ENCODE measurements around the gene MAD1L1. TPM values are rescaled to one million over a fixed set of nuclear protein-coding genes. Genes with fewer than 3 reads are reported as not detected.

The MAD1L1 gene
- total RNA-seq, 2 donors from 2014 or later: 46.7 to 66.0 TPM

- Mint-ChIP-seq H3K4me1 (no peaks in the 10 kb centered on the region), H3K9me3 (no peaks in the 10 kb centered on the region), H3K4me3 (no peak overlapping the region), H3K27ac (no peak overlapping the region), H3K27me3 (no peaks in the 10 kb centered on the region), H3K36me3 (ENCODE audit: low read depth) (no peaks in the 10 kb centered on the region)
- ATAC-seq (replicated peaks): no peak
Measured at GRCh38 chr7:2152646-2153045, 80.1 kb downstream of the MAD1L1 start.

- H3K36me3 Mint-ChIP-seq (ENCODE audit: low read depth): no peaks in the 10 kb centered on the region
- H3K27ac Mint-ChIP-seq: no peak overlapping the region
- no peaks in the 10 kb centered on the region for H3K4me1 Mint-ChIP-seq
- no peak for ATAC-seq (replicated peaks)
- no peak overlapping the region for H3K4me3 Mint-ChIP-seq
- H3K27me3 Mint-ChIP-seq: no peaks in the 10 kb centered on the region
- H3K9me3 Mint-ChIP-seq: no peaks in the 10 kb centered on the region
Measured at GRCh38 chr7:2151801-2152612, 80.7 kb downstream of the MAD1L1 start.

DNA sequence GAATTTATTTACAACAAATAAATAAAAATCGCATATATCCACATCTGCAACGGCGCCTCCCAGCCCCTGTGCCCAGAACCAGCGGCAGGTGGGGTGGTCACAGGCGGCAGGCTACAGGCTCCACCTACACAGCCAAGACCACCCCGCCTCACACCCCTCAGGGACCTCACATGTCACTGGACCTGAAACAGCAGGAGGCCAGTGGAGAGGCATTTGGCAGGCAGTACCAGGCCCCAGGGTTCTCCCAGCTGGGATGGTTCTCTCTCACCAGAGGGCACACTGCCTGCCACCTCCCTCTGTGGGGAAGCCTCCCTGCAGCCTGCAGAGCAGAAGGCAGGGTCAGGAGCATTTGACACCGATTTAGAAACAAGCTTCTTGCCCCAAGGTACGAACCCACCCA, 81.5 kb downstream of the MAD1L1 start:
- Mint-ChIP-seq H3K9me3 (no peaks in the 10 kb centered on the region), H3K4me1 (no peaks in the 10 kb centered on the region), H3K4me3 (no peak overlapping the region), H3K36me3 (ENCODE audit: low read depth) (no peaks in the 10 kb centered on the region), H3K27ac (no peak overlapping the region), H3K27me3 (no peaks in the 10 kb centered on the region)
- no peak for ATAC-seq (replicated peaks)

GRCh38 chr7:2150445-2150815, 82.3 kb downstream of the MAD1L1 start:
- H3K4me1 Mint-ChIP-seq: no peaks in the 10 kb centered on the region
- no peak for ATAC-seq (replicated peaks)
- no peaks in the 10 kb centered on the region for H3K36me3 Mint-ChIP-seq (ENCODE audit: low read depth)
- H3K27me3 Mint-ChIP-seq: no peaks in the 10 kb centered on the region
- H3K27ac Mint-ChIP-seq: no peak overlapping the region
- H3K9me3 Mint-ChIP-seq: no peaks in the 10 kb centered on the region
- H3K4me3 Mint-ChIP-seq: no peak overlapping the region

DNA sequence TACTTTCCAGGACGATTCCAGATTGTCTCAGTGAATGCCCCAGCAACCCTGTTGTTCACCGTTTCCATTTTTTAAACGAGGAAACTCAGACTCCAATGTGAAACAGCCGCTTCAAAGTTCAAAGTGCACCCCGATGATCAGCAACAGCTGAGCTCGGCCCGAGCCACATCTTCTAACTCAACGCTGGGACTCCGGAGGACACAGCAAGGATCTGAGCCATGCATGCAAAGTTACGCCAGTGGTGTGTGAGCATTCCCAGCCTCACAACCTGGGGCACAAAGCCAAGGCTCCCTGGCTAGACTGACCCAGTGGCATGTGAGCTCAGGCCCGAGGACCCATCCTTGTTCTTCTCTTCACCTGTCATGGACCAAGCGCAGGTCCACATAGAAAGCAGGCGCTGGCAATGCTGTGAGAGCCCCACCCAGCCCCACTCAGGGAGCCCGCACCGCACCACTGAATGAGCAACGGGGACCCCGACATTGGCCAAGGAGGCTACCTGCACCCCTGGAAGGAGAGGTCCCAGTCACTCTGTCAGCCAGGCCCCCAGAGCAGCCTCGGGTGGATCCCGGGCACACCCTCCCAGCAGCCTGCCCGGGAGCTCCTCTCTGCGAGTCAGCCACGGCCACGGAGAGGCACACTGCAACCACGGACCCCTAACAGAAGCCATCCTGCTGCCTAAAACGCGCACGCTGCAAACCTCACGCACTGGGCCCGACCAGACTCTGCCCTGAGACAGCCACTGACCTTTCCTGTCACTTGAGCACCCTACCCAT, 82.9 kb downstream of the MAD1L1 start:
- H3K27me3 Mint-ChIP-seq: no peaks in the 10 kb centered on the region
- no peaks in the 10 kb centered on the region for H3K4me1 Mint-ChIP-seq
- no peaks in the 10 kb centered on the region for H3K36me3 Mint-ChIP-seq (ENCODE audit: low read depth)
- no peak for ATAC-seq (replicated peaks)
- H3K4me3 Mint-ChIP-seq: no peak overlapping the region
- no peaks in the 10 kb centered on the region for H3K9me3 Mint-ChIP-seq
- H3K27ac Mint-ChIP-seq: no peak overlapping the region

DNA sequence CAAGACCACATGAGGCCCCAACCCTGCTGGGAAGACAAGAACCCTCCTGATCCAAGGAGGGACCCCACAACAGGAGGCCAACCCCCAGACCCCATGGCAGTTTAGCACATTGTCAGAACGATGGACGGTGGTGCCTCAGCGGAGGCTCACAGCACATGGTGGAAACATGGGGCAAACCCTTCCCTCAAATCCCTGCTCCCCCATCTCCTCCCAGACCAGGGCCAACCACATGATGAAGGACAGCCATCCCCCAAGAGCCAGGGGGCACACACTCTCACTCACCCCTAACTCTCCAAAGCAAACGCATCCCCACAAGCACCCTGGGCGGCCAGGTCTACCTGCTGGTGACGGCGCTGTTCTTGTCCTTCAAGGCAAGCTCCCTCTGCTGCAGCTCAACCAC, 83.9 kb downstream of the MAD1L1 start:
- Mint-ChIP-seq H3K9me3 (no peaks in the 10 kb centered on the region), H3K4me1 (no peaks in the 10 kb centered on the region), H3K4me3 (no peak overlapping the region), H3K27ac (no peak overlapping the region), H3K36me3 (ENCODE audit: low read depth) (no peaks in the 10 kb centered on the region), H3K27me3 (no peaks in the 10 kb centered on the region)
- no peak for ATAC-seq (replicated peaks)

DNA sequence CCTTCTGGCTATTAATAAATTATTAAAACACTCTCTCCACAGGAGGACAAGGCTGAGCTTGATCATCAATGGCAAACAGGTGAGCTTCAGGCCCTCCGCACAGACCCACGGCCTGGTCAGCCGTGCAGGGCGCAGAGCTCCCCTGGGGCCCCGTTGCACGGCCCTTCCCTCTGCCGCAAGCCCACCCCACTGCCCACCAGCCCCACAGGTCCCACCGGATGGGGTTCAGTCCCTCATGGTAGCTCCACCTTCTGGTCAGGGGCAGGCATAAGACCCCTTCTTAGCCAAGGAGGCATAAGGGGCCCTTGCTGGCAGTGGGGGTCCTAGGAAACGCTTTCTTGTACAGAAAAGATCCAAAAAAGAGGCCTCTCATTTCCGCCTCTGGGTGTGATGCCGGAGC, 84.6 kb downstream of the MAD1L1 start:
- no peak for ATAC-seq (replicated peaks)
- Mint-ChIP-seq H3K36me3 (ENCODE audit: low read depth) (peaks cover 4% of the 10 kb centered on the region), H3K9me3 (no peaks in the 10 kb centered on the region)

GRCh38 chr7:2146676-2147472, 85.9 kb downstream of the MAD1L1 start:
- ATAC-seq (replicated peaks): no peak
- no peaks in the 10 kb centered on the region for H3K4me1 Mint-ChIP-seq
- no peaks in the 10 kb centered on the region for H3K27me3 Mint-ChIP-seq
- H3K4me3 Mint-ChIP-seq: no peak overlapping the region
- H3K36me3 Mint-ChIP-seq (ENCODE audit: low read depth): peaks cover 6% of the 10 kb centered on the region
- H3K9me3 Mint-ChIP-seq: no peaks in the 10 kb centered on the region
- H3K27ac Mint-ChIP-seq: no peak overlapping the region

More for the DNA sequence above, 84.6 kb downstream of the MAD1L1 start:
- Mint-ChIP-seq H3K4me1 (no peaks in the 10 kb centered on the region), H3K27me3 (no peaks in the 10 kb centered on the region), H3K27ac (no peak overlapping the region), H3K4me3 (no peak overlapping the region)

DNA sequence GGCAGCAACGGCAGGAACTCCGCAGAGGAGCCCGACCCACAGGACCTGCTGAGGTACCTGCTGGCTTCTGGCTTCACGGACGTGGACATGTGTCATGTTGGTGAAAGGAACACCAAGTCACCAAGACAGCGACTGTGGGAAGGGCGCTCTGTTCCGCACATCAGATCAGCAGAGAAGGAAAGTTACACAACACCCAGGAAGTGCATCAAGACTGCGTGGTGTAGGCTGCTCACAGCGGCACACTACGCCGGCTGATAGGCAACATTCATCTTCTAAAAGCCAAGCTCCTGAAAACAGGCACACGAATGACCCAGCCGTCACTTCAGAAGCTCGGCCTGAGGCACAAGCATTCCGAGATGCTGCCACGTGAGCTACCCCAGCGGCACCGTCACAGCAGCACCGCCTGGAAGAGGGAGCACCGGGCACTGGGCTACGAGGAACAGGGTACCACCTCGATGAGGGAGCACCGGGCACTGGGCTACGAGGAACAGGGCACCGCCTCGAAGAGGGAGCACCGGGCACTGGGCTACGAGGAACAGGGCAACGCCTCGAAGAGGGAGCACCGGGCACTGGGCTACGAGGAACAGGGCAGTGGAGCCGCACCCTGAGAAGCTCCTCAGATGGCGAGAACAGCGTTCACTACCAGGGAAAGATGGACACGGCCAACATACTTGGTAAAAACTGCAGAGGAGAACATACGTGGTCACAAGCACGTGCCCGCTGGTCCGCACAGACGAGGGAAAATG, 86.7 kb downstream of the MAD1L1 start:
- Mint-ChIP-seq H3K9me3 (no peaks in the 10 kb centered on the region), H3K27ac (peak overlapping the region; percentile 29), H3K36me3 (ENCODE audit: low read depth) (peaks cover 6% of the 10 kb centered on the region), H3K27me3 (no peaks in the 10 kb centered on the region), H3K4me3 (no peak overlapping the region), H3K4me1 (no peaks in the 10 kb centered on the region)
- ATAC-seq (replicated peaks): no peak

DNA sequence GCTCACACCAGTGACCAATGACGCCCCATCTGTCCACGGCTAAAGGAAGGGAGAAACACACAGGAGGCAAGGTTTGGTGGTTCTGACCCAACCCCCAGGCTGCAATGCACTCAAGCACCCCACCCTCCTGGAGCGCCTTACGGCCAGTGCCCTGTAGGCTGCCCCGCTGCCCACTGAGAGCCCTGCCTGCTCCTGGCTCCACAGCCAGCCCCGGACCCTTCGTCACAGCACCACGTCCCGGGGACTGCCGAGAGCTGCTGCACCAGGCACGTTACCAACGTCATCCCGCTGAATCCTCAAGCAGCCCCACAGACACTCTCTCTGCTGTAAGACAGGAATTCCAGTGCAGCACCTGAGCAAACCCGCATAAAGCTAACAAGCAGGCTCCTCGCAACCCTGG, 87.8 kb downstream of the MAD1L1 start:
- no peak overlapping the region for H3K4me3 Mint-ChIP-seq
- no peaks in the 10 kb centered on the region for H3K9me3 Mint-ChIP-seq
- H3K4me1 Mint-ChIP-seq: no peaks in the 10 kb centered on the region
- H3K27ac Mint-ChIP-seq: no peak overlapping the region
- peaks cover 6% of the 10 kb centered on the region for H3K36me3 Mint-ChIP-seq (ENCODE audit: low read depth)
- no peak for ATAC-seq (replicated peaks)
- no peaks in the 10 kb centered on the region for H3K27me3 Mint-ChIP-seq

DNA sequence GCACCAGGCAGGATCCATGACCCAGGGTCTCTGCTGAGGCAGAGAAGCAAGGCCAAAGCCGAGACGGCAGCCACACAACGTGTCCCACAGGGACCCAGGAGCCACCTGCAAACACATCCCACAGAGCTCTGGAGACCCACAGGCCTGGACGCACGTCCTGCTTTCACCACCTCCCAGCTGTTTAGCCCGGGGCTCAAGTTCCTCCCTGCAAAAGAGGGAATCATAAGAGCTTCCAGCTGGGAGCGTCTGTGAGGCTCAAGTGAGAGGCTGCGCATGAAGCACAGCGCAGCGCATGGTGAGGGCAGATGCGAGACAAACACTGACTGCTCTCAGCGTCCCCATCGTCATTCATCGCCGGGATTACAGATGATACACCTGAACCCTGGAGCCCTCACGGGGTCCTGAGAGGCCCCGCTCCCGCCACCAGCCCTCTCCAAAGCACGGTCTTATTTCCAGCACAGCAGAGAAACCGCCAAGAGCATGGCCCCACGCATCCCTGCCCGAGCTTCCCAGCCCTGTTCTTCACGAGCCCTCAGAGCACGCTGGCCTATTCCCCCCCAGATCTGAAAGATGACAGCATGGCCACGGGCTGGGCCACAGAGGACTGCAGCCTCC, 88.7 kb downstream of the MAD1L1 start:
- no peaks in the 10 kb centered on the region for H3K9me3 Mint-ChIP-seq
- H3K4me3 Mint-ChIP-seq: no peak overlapping the region
- H3K27me3 Mint-ChIP-seq: no peaks in the 10 kb centered on the region
- H3K4me1 Mint-ChIP-seq: no peaks in the 10 kb centered on the region
- no peak for ATAC-seq (replicated peaks)
- H3K27ac Mint-ChIP-seq: no peak overlapping the region
- H3K36me3 Mint-ChIP-seq (ENCODE audit: low read depth): peaks cover 6% of the 10 kb centered on the region

DNA sequence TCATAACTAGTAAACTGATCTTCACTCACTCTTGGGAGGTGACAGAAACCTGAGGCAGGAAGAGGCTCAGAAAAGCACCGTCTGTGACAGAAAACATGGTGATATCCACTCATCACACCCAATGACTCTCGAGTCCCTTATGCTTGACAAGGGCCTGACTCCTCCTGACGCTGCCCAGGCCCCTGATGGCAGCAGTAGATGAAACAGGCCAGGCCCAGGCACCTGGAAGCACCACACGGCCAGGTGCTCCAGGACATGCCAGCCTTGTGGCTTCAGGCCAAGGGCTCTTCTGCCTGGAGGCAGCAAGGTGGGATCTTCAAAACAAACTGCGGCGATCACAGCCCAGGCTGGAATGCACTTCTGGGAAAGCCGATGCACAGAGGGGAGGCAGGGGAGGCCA, 89.3 kb downstream of the MAD1L1 start:
- peaks cover 1% of the 10 kb centered on the region for H3K4me1 Mint-ChIP-seq
- H3K27ac Mint-ChIP-seq: no peak overlapping the region
- H3K9me3 Mint-ChIP-seq: no peaks in the 10 kb centered on the region
- peaks cover 6% of the 10 kb centered on the region for H3K36me3 Mint-ChIP-seq (ENCODE audit: low read depth)
- ATAC-seq (replicated peaks): no peak
- H3K27me3 Mint-ChIP-seq: no peaks in the 10 kb centered on the region
- H3K4me3 Mint-ChIP-seq: no peak overlapping the region

DNA sequence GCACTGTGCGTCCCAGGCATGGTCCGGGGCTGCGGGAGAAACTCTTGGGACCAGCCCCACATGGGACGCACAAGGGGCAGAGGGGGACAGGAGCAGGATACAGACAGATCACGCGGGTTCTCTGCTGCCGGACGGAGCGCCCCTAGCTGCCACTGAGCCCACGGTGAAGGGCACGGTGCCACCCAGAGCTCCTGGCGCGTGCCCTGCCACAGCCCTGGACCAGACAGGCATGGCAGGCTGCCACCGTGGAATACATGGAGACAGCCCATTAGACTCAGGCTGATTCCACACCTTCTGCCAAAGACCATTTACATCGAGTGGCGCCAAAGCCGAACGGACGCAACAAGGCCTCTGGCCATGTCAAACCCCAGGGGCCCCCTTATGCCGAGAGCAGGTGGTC, 90.4 kb downstream of the MAD1L1 start:
- Mint-ChIP-seq H3K27ac (no peak overlapping the region), H3K4me3 (no peak overlapping the region), H3K9me3 (no peaks in the 10 kb centered on the region), H3K27me3 (no peaks in the 10 kb centered on the region), H3K4me1 (peaks cover 6% of the 10 kb centered on the region), H3K36me3 (ENCODE audit: low read depth) (peaks cover 6% of the 10 kb centered on the region)
- no peak for ATAC-seq (replicated peaks)

GRCh38 chr7:2141651-2142050, 91.1 kb downstream of the MAD1L1 start:
- Mint-ChIP-seq H3K27me3 (no peaks in the 10 kb centered on the region), H3K9me3 (no peaks in the 10 kb centered on the region), H3K4me1 (peaks cover 6% of the 10 kb centered on the region), H3K36me3 (ENCODE audit: low read depth) (peaks cover 6% of the 10 kb centered on the region), H3K27ac (no peak overlapping the region), H3K4me3 (no peak overlapping the region)
- no peak for ATAC-seq (replicated peaks)

All from activated T-helper 17 cell treated with anti-CD3 and anti-CD28 coated beads, Interleukin-2, amount 50 U/mL, for 72 hours (primary cell).